Measurements from ENCODE around the gene HOXD8.

HOXD8 gene

GRCh38 chr2:176128982-176129796, at the start of gene HOXD8:
HOXD8 (plus strand) TSS chr2:176129705; CDS start chr2:176130367, 662 bp downstream.
- peak; percentile 86 for DNase-seq

GRCh38 chr2:176079831-176080539, 49.5 kb upstream of the HOXD8 start:
- DNase-seq: peak; percentile 97

GRCh38 chr2:176080540-176081375, 48.7 kb upstream of the HOXD8 start:
- DNase-seq: peak; percentile 64

- no peak for DNase-seq
These were observed 48.1 kb upstream of the HOXD8 start for GRCh38 chr2:176081376-176081836.

- no peak for DNase-seq
These were observed 47.5 kb upstream of the HOXD8 start for GRCh38 chr2:176081837-176082524.

GRCh38 chr2:176082525-176082823, 47.0 kb upstream of the HOXD8 start:
- no peak for DNase-seq

GRCh38 chr2:176082824-176083751, 46.4 kb upstream of the HOXD8 start:
- no peak for DNase-seq

- DNase-seq: peak; percentile 51
These were observed 45.7 kb upstream of the HOXD8 start, which contains the start of gene EVX2 for GRCh38 chr2:176083796-176084261. EVX2 (minus strand) TSS chr2:176083962; CDS start chr2:176083776, 186 bp downstream.

- no peak for DNase-seq
These were observed 44.8 kb upstream of the HOXD8 start for GRCh38 chr2:176084611-176085119.

- DNase-seq: no peak
These were observed 44.3 kb upstream of the HOXD8 start for GRCh38 chr2:176085120-176085788.

- DNase-seq: peak; percentile 85
These were observed 43.4 kb upstream of the HOXD8 start for GRCh38 chr2:176085861-176086771.

GRCh38 chr2:176087330-176088047, 42.0 kb upstream of the HOXD8 start:
- no peak for DNase-seq

- peak; percentile 82 for DNase-seq
These were observed 41.2 kb upstream of the HOXD8 start for GRCh38 chr2:176088048-176088936.

- DNase-seq: no peak
These were observed 40.3 kb upstream of the HOXD8 start for GRCh38 chr2:176088937-176089842.

- DNase-seq: no peak
These were observed 39.6 kb upstream of the HOXD8 start for GRCh38 chr2:176089843-176090395.

- DNase-seq: no peak
These were observed 38.6 kb upstream of the HOXD8 start for GRCh38 chr2:176090862-176091261.
